Measurements from ENCODE around the gene KNSTRN.

GRCh38 chr15:40342416-40343320 is 39.9 kb upstream of the KNSTRN start:
- TF ChIP-seq POLR2A (IDR thresholded peaks at IDR 0.05) (no peak), CTCF (IDR thresholded peaks at IDR 0.05) (no peak)
